H9 (cell line): ENCODE data around the gene PLD1. TPM values are rescaled to one million over a fixed set of nuclear protein-coding genes. Genes with fewer than 3 reads are reported as not detected.

ENCODE experiments used
- DNase-seq: peaks from one replicate; pipeline ENCODE4 v3.0.0-alpha.2; 2017
- H2AFZ ChIP-seq: one replicate; pipeline ENCODE4 v1.6.1; 2013; ENCODE audit warnings: mild to moderate bottlenecking, low read length, control low read depth, moderate library complexity
- H2AK5ac ChIP-seq: 2 replicates; pipeline ENCODE4 v1.6.1; 2013; ENCODE audit warnings: low read length, control low read depth, mixed read lengths; ENCODE audit not compliant: insufficient read length
- H2BK120ac ChIP-seq: one replicate; pipeline ENCODE4 v1.6.1; 2013; ENCODE audit warnings: low read depth, mild to moderate bottlenecking, low read length, control low read depth, inconsistent platforms; ENCODE audit not compliant: poor library complexity, severe bottlenecking
- H2BK12ac ChIP-seq: 2 replicates; pipeline ENCODE4 v1.6.1; 2013; ENCODE audit warnings: low read length, control low read depth, mixed read lengths, low read depth; ENCODE audit not compliant: insufficient read length
- H2BK15ac ChIP-seq: 2 replicates; pipeline ENCODE4 v1.6.1; 2013; ENCODE audit warnings: low read depth, low read length, control low read depth
- H2BK20ac ChIP-seq: one replicate; pipeline ENCODE4 v1.6.1; 2013; ENCODE audit warnings: low read depth, mild to moderate bottlenecking, low read length, control low read depth, inconsistent platforms; ENCODE audit not compliant: poor library complexity, severe bottlenecking
- H2BK5ac ChIP-seq: 2 replicates; pipeline ENCODE4 v1.6.1; 2013; ENCODE audit warnings: low read length, control low read depth, mixed read lengths; ENCODE audit not compliant: insufficient read length
- H3K14ac ChIP-seq: 2 replicates; pipeline ENCODE4 v1.6.1; 2013; ENCODE audit warnings: low read length, control low read depth; ENCODE audit not compliant: insufficient read depth
- H3K18ac ChIP-seq: 2 replicates; pipeline ENCODE4 v1.6.1; 2013; ENCODE audit warnings: low read depth, mild to moderate bottlenecking, mixed read lengths, low read length, control low read depth; ENCODE audit not compliant: insufficient read length
- H3K23ac ChIP-seq: 2 replicates; pipeline ENCODE4 v1.6.1; 2013; ENCODE audit warnings: low read length, control low read depth, mixed read lengths, low read depth; ENCODE audit not compliant: insufficient read length
- H3K23me2 ChIP-seq: 2 replicates; pipeline ENCODE4 v1.6.1; 2013; ENCODE audit warnings: low read depth, mild to moderate bottlenecking, mixed read lengths, low read length, control low read depth; ENCODE audit not compliant: insufficient read length, poor library complexity, severe bottlenecking
- H3K27ac ChIP-seq: 2 replicates; pipeline ENCODE4 v1.5.1; 2013; ENCODE audit warnings: low read length, control low read depth, mixed read lengths, low read depth; ENCODE audit not compliant: insufficient read length
- H3K27me3 ChIP-seq: 2 replicates; pipeline ENCODE4 v1.6.1; 2013; ENCODE audit warnings: low read length, control low read depth, inconsistent platforms; ENCODE audit not compliant: insufficient read depth
- H3K4ac ChIP-seq: 2 replicates; pipeline ENCODE4 v1.6.1; 2013; ENCODE audit warnings: low read depth, mild to moderate bottlenecking, control low read depth, inconsistent platforms, low read length, moderate library complexity
- H3K4me1 ChIP-seq: 2 replicates; pipeline ENCODE4 v1.6.1; 2013; ENCODE audit warnings: low read length, control low read depth, inconsistent platforms; ENCODE audit not compliant: insufficient read depth
- H3K4me2 ChIP-seq: 2 replicates; pipeline ENCODE4 v1.6.1; 2013; ENCODE audit warnings: low read length, control low read depth, mixed read lengths; ENCODE audit not compliant: insufficient read length, insufficient read depth
- H3K56ac ChIP-seq: 2 replicates; pipeline ENCODE4 v1.6.1; 2013; ENCODE audit warnings: low read depth, mild to moderate bottlenecking, mixed read lengths, low read length, control low read depth; ENCODE audit not compliant: insufficient read length
- H3K79me1 ChIP-seq: 2 replicates; pipeline ENCODE4 v1.6.1; 2013; ENCODE audit warnings: low read depth, mild to moderate bottlenecking, moderate library complexity, low read length, control low read depth, inconsistent platforms; ENCODE audit not compliant: insufficient read depth, poor library complexity, severe bottlenecking
- H3K79me2 ChIP-seq: 2 replicates; pipeline ENCODE4 v1.6.1; 2013; ENCODE audit warnings: low read length, control low read depth, inconsistent platforms; ENCODE audit not compliant: insufficient read depth
- H3K9ac ChIP-seq: 2 replicates; pipeline ENCODE4 v1.6.1; 2013; ENCODE audit warnings: low read length, control low read depth, mixed read lengths; ENCODE audit not compliant: insufficient read length; ENCODE audit errors: extremely low read depth
- H3K9me3 ChIP-seq: one replicate; pipeline ENCODE4 v1.6.1; 2013; ENCODE audit warnings: low read depth, low read length, inconsistent platforms; ENCODE audit not compliant: control insufficient read depth
- H3T11ph ChIP-seq: one replicate; pipeline ENCODE4 v1.6.1; 2013; ENCODE audit warnings: mild to moderate bottlenecking, low read length, control low read depth, inconsistent platforms
- H4K20me1 ChIP-seq: one replicate; pipeline ENCODE4 v1.6.1; 2013; ENCODE audit not compliant: control insufficient read depth, insufficient read length, insufficient read depth
- H4K5ac ChIP-seq: 2 replicates; pipeline ENCODE4 v1.6.1; 2013; ENCODE audit warnings: low read depth, mild to moderate bottlenecking, mixed read lengths, low read length, control low read depth; ENCODE audit not compliant: insufficient read length
- H4K8ac ChIP-seq: replicated peaks from 2 replicates; pipeline ENCODE4 v1.6.1; 2013; ENCODE audit warnings: low read length, control low read depth, mixed read lengths, low read depth; ENCODE audit not compliant: insufficient read length
- H4K91ac ChIP-seq: 2 replicates; pipeline ENCODE4 v1.6.1; 2013; ENCODE audit warnings: low read depth, mild to moderate bottlenecking, moderate library complexity, mixed read lengths, low read length, control low read depth; ENCODE audit not compliant: insufficient read length
- H3K27ac Mint-ChIP-seq, 3 experiments: 2 replicates in 2 of 3; 3 replicates in 1 of 3; pipeline ENCODE4 v1.8.0; 2020 to 2021; ENCODE audit warnings: mixed read lengths in 3 of 3, mild to moderate bottlenecking in 1 of 3, moderate library complexity in 1 of 3
- H3K27me3 Mint-ChIP-seq: 2 replicates; pipeline ENCODE4 v1.8.0; 2021; ENCODE audit warnings: low read depth, mild to moderate bottlenecking, moderate library complexity, mixed read lengths
- H3K36me3 Mint-ChIP-seq, 3 experiments: 2 replicates in 2 of 3; 3 replicates in 1 of 3; pipeline ENCODE4 v1.8.0; 2020 to 2021; ENCODE audit warnings: low read depth in 3 of 3, mixed read lengths in 3 of 3; ENCODE audit not compliant: insufficient read depth in 1 of 3
- H3K4me1 Mint-ChIP-seq, 2 experiments: 2 replicates each; pipeline ENCODE4 v1.8.0; 2020; ENCODE audit warnings: mixed read lengths in 2 of 2
- H3K4me3 Mint-ChIP-seq, 2 experiments: 2 replicates in 1 of 2; 3 replicates in 1 of 2; pipeline ENCODE4 v1.8.0; 2020 to 2021; ENCODE audit warnings: mild to moderate bottlenecking in 2 of 2, mixed read lengths in 2 of 2, moderate library complexity in 1 of 2
- H3K9me3 Mint-ChIP-seq, 2 experiments: 2 replicates in 1 of 2; 3 replicates in 1 of 2; pipeline ENCODE4 v1.8.0; 2020; ENCODE audit warnings: mild to moderate bottlenecking in 2 of 2, mixed read lengths in 2 of 2, moderate library complexity in 1 of 2
- WGBS: extraction: QIAGEN DNeasy Blood & Tissue Kit; methylation state at CpG from one replicate; pipeline ENCODE4 v1.1.7; 2013; ENCODE audit warnings: missing lambda C conversion rate, low lambda C conversion rate, mixed read lengths; ENCODE audit not compliant: insufficient read length; ENCODE audit errors: extremely low coverage; 5-methylcytosine and 5-hydroxymethylcytosine counted together
- total RNA-seq: library from RNA; stranded (reverse); gene quantifications from 2 replicates; pipeline ENCODE4 v1.2.1, GENCODE V29; 2021
- TF ChIP-seq, protein P1 (sequence below): fragments of 200-600 bp; sonication (generic); conservative IDR thresholded peaks from 3 replicates; pipeline ENCODE4 v1.8.0; 2021; ENCODE audit warnings: antibody characterized with exemption, mild to moderate bottlenecking

The PLD1 gene
- total RNA-seq, 1 experiment from 2014 or later: 1.8 TPM

- H3K4me3 Mint-ChIP-seq: no peak overlapping the region
- no peak overlapping the region for H3K27ac ChIP-seq
- TF ChIP-seq, protein P1, sequence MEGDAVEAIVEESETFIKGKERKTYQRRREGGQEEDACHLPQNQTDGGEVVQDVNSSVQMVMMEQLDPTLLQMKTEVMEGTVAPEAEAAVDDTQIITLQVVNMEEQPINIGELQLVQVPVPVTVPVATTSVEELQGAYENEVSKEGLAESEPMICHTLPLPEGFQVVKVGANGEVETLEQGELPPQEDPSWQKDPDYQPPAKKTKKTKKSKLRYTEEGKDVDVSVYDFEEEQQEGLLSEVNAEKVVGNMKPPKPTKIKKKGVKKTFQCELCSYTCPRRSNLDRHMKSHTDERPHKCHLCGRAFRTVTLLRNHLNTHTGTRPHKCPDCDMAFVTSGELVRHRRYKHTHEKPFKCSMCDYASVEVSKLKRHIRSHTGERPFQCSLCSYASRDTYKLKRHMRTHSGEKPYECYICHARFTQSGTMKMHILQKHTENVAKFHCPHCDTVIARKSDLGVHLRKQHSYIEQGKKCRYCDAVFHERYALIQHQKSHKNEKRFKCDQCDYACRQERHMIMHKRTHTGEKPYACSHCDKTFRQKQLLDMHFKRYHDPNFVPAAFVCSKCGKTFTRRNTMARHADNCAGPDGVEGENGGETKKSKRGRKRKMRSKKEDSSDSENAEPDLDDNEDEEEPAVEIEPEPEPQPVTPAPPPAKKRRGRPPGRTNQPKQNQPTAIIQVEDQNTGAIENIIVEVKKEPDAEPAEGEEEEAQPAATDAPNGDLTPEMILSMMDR: no peak
- H3K36me3 Mint-ChIP-seq: no peaks in the 10 kb centered on the region
- no peak overlapping the region for H3K4ac ChIP-seq
- no peak overlapping the region for H4K91ac ChIP-seq
- no peaks in the 10 kb centered on the region for H4K20me1 ChIP-seq
- H2BK20ac ChIP-seq: no peak overlapping the region
- WGBS: no CpG with 5 or more reads among the region's 10 CpGs
- H3K9me3 ChIP-seq: no peaks in the 10 kb centered on the region
- no peaks in the 10 kb centered on the region for H3K23me2 ChIP-seq
- no peak overlapping the region for H2BK15ac ChIP-seq
- H2AK5ac ChIP-seq: no peak overlapping the region
- H3K14ac ChIP-seq: no peak overlapping the region
- no peak overlapping the region for H3K56ac ChIP-seq
- H4K8ac ChIP-seq: no peak overlapping the region
- H4K5ac ChIP-seq: no peak overlapping the region
- peaks cover 27% of the 10 kb centered on the region in 2 experiments for H3K4me1 Mint-ChIP-seq
- no peaks in the 10 kb centered on the region for H3K79me1 ChIP-seq
- no peak overlapping the region for H2BK120ac ChIP-seq
- no peak overlapping the region for H3K27ac Mint-ChIP-seq
- no peaks in the 10 kb centered on the region for H3K79me2 ChIP-seq
- no peak overlapping the region for H2AFZ ChIP-seq
- H3K23ac ChIP-seq: no peak overlapping the region
- H3K27me3 Mint-ChIP-seq: peaks cover 2% of the 10 kb centered on the region; the same call in 1 of the 2 replicates
- H3K27me3 ChIP-seq: no peaks in the 10 kb centered on the region
- peaks cover 12% of the 10 kb centered on the region; the same call in 1 of the 2 replicates for H3K4me1 ChIP-seq
- DNase-seq: no peak
- H2BK5ac ChIP-seq: no peak overlapping the region
- H3K4me2 ChIP-seq: no peak overlapping the region
- H3K18ac ChIP-seq: no peak overlapping the region
- H3T11ph ChIP-seq: no peak overlapping the region
- no peak overlapping the region for H2BK12ac ChIP-seq
- H3K9ac ChIP-seq: no peak overlapping the region
- no peaks in the 10 kb centered on the region for H3K9me3 Mint-ChIP-seq
These were observed 17.7 kb upstream of the PLD1 start for GRCh38 chr3:171827836-171828458.
